HG02885 (cell line): Measurements from ENCODE around the gene SLC5A6.
A peak's percentile ranks its signal among the peaks of the same experiment; 100 is the strongest.

Experiments
- ATAC-seq: cut with Tn5 transposase; IDR thresholded peaks from one replicate; pipeline ENCODE4 v1.9.1; 2021; ENCODE audit warnings: mild to moderate bottlenecking; ENCODE audit not compliant: unreplicated experiment, poor library complexity

Gene SLC5A6

GRCh38 chr2:27237341-27237945 lies 25.4 kb upstream of the SLC5A6 start:
- ATAC-seq = no peak

- no peak for ATAC-seq
Observed at GRCh38 chr2:27236626-27237025, 24.6 kb upstream of the SLC5A6 start.

- no peak for ATAC-seq
Observed at GRCh38 chr2:27236136-27236535, 24.1 kb upstream of the SLC5A6 start.

- no peak for ATAC-seq
Observed at GRCh38 chr2:27233341-27233740, 21.3 kb upstream of the SLC5A6 start.

GRCh38 chr2:27231921-27232320 lies 19.9 kb upstream of the SLC5A6 start:
- no peak for ATAC-seq

- ATAC-seq = no peak
Observed at GRCh38 chr2:27227501-27227900, 15.4 kb upstream of the SLC5A6 start.

- no peak for ATAC-seq
Observed at GRCh38 chr2:27225526-27225925, 13.5 kb upstream of the SLC5A6 start.

GRCh38 chr2:27223416-27223815 lies 11.3 kb upstream of the SLC5A6 start:
- ATAC-seq = no peak

GRCh38 chr2:27222407-27222806 lies 10.3 kb upstream of the SLC5A6 start:
- no peak for ATAC-seq

GRCh38 chr2:27221166-27221565 lies 9.1 kb upstream of the SLC5A6 start:
- ATAC-seq = no peak

GRCh38 chr2:27220091-27220490 lies 8.0 kb upstream of the SLC5A6 start:
- no peak for ATAC-seq

- no peak for ATAC-seq
Observed at GRCh38 chr2:27219091-27219490, 7.0 kb upstream of the SLC5A6 start.

- ATAC-seq = no peak
Observed at GRCh38 chr2:27218614-27219013, 6.5 kb upstream of the SLC5A6 start.

- peak; percentile 87 for ATAC-seq
Observed at GRCh38 chr2:27217173-27218121, 5.4 kb upstream of the SLC5A6 start, which contains the start of gene CAD. TSS of gene CAD (plus strand) at chr2:27217369. CDS start at chr2:27217552, 183 bp downstream.

GRCh38 chr2:27216416-27217137 lies 4.5 kb upstream of the SLC5A6 start:
- no peak for ATAC-seq

GRCh38 chr2:27214941-27215340 lies 2.9 kb upstream of the SLC5A6 start:
- ATAC-seq = no peak

GRCh38 chr2:27212626-27213471 lies 781 bp upstream of the SLC5A6 start:
- no peak for ATAC-seq

GRCh38 chr2:27211241-27211942 lies 676 bp downstream of the SLC5A6 start:
- ATAC-seq = no peak

- ATAC-seq = no peak
Observed at GRCh38 chr2:27209621-27210401, 2.3 kb downstream of the SLC5A6 start.
